HUES48 (cell line): ENCODE results near the gene KCNJ6.

Experiments used
- H3K27ac ChIP-seq: one replicate; pipeline ENCODE4 v1.7.0; 2013; ENCODE audit warnings: low read depth, low read length, inconsistent platforms
- H3K27me3 ChIP-seq: 2 replicates; pipeline ENCODE4 v1.6.1; 2013; ENCODE audit warnings: mild to moderate bottlenecking, low read length; ENCODE audit not compliant: control insufficient read depth, insufficient read depth
- H3K36me3 ChIP-seq: 2 replicates; pipeline ENCODE4 v1.6.1; 2013; ENCODE audit warnings: low read length; ENCODE audit not compliant: control insufficient read depth, insufficient read depth
- H3K4me1 ChIP-seq: 2 replicates; pipeline ENCODE4 v1.6.1; 2013; ENCODE audit warnings: mild to moderate bottlenecking, low read length; ENCODE audit not compliant: control insufficient read depth, insufficient read depth
- H3K4me3 ChIP-seq: 2 replicates; pipeline ENCODE4 v1.5.1; 2013; ENCODE audit warnings: mild to moderate bottlenecking, low read depth, low read length
- H3K9ac ChIP-seq: 2 replicates; pipeline ENCODE4 v1.6.1; 2013; ENCODE audit warnings: mild to moderate bottlenecking, low read depth, low read length, moderate library complexity
- H3K9me3 ChIP-seq: 2 replicates; pipeline ENCODE4 v1.6.1; 2013; ENCODE audit warnings: low read length; ENCODE audit not compliant: control insufficient read depth, insufficient read depth

KCNJ6 gene

DNA sequence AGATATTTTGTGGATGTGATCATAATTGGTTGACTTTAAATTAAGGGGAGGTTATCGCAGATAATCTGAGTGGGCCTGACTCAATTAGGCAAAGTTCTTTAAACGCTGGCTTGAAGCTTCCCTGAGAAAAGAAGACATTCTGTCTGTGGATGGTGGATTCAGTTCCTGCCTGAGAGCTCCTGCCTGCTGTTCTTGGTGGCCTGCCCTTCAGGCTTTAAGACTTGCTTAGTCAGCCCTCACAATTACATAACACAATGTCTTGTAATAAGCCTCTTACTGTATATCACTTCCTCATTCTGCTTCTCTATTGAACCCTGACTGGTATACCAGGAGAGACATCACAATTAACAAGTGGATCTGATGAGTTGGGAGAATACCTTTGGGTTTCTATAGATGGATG lies 50.2 kb downstream of the KCNJ6 start:
- Histone ChIP-seq H3K9me3 (no peaks in the 10 kb centered on the region), H3K4me3 (no peak overlapping the region), H3K9ac (no peak overlapping the region), H3K27ac (no peak overlapping the region), H3K36me3 (no peaks in the 10 kb centered on the region), H3K4me1 (no peaks in the 10 kb centered on the region), H3K27me3 (no peaks in the 10 kb centered on the region)

DNA sequence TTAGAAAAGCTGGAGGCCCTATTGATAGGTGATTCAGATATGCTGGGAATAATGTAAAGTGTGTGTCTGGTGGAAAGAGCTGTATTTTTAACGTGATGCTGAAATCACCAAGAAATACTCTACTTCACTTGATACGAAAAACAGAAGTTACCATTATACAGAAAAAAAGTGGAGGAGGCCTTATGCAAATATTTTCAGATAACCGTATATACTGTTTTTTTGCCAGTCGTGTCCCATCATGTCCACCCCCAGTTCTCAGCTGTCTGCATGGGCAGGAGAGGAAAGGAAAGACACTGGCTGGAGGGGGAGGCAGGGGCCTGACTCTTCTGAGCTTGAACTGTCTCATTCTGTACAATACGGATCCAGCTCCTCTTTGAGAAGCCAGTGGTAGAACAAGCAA lies 51.1 kb downstream of the KCNJ6 start:
- H3K4me3 ChIP-seq: no peak overlapping the region
- H3K4me1 ChIP-seq: no peaks in the 10 kb centered on the region
- no peak overlapping the region for H3K9ac ChIP-seq
- H3K27me3 ChIP-seq: no peaks in the 10 kb centered on the region
- no peaks in the 10 kb centered on the region for H3K9me3 ChIP-seq
- no peaks in the 10 kb centered on the region for H3K36me3 ChIP-seq
- no peak overlapping the region for H3K27ac ChIP-seq

DNA sequence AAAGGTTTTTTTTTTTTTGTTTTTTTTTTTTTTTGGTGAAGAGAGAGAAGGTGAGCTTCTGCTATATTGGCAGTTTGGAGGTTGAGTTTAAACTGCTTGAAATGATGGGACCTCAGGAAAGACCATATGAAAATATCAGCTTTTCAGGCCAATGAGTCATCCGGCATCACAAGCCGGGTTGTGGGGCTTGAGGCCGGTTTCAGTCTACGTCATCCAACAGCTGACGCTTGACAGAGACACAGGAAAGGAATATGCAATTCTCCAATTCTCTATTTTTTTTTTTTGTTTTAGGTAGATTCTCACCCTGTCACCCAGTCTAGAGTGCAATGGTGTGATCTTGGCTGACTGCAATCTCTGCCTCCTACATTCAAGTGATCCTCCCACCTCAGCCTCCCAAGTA lies 52.4 kb downstream of the KCNJ6 start:
- Histone ChIP-seq H3K27ac (no peak overlapping the region), H3K36me3 (no peaks in the 10 kb centered on the region), H3K4me1 (no peaks in the 10 kb centered on the region), H3K27me3 (no peaks in the 10 kb centered on the region), H3K9ac (no peak overlapping the region), H3K9me3 (no peaks in the 10 kb centered on the region), H3K4me3 (no peak overlapping the region)

DNA sequence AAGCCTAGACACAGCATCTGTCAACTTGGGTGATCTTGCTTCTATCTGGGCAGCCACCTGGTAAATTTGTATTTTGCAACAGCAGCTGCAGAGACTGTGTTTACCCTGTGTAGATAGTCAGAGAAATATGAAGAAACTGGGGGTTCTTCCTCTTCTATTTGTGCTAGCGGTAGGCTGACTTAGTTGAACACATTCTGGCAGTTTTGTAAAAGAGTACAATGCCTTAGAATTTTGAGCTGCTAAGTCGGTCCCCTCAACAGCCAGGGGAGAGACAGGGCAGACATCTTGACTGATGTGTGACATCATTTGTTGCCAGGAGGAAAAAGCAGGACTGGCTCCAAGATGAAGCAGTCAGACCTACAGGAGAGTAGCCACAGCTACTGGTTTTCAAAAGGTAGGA lies 53.7 kb downstream of the KCNJ6 start:
- Histone ChIP-seq H3K9me3 (no peaks in the 10 kb centered on the region), H3K27me3 (no peaks in the 10 kb centered on the region), H3K9ac (no peak overlapping the region), H3K36me3 (no peaks in the 10 kb centered on the region), H3K4me3 (no peak overlapping the region), H3K27ac (no peak overlapping the region), H3K4me1 (no peaks in the 10 kb centered on the region)

DNA sequence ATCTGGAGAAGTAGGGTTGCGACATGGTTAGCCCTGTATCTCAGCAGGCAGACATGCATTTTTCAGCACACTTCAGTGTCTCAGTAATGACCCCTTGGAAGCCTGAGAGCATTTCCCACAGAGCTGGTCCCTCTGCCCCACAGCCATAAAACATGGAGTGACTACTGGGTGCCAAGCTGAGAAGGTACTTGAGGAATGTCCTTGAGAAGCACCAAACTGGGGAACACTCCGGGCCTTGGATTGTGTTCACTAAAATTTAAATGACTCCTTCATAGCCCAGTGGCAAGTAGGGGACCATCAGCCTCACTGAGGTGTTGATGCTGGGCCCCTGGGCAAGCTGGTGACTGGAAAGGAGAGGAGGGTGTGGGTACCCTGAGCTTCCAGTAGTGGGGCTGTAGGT lies 54.7 kb downstream of the KCNJ6 start:
- H3K27me3 ChIP-seq: no peaks in the 10 kb centered on the region
- no peaks in the 10 kb centered on the region for H3K9me3 ChIP-seq
- no peaks in the 10 kb centered on the region for H3K4me1 ChIP-seq
- no peak overlapping the region for H3K9ac ChIP-seq
- H3K36me3 ChIP-seq: no peaks in the 10 kb centered on the region
- no peak overlapping the region for H3K4me3 ChIP-seq
- H3K27ac ChIP-seq: no peak overlapping the region

DNA sequence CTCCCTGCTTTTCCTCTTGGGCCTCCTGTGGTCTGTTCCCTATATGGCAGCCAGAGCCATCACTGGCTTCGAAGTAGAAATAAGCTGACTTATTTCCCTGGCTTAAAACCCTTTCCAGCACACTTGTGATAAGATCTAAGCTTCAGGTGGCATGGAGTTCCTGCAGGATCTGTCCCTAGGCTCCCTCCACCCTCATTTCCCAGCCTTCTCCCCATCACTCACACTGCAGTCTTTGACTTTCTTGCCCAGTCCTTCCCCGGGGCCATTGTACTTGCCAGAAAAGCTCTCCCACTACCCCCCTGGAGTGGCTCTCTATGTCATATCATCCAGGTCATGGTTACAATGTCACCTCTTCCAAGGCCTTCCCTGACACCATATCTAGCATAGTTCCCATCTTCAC lies 55.8 kb downstream of the KCNJ6 start:
- no peaks in the 10 kb centered on the region for H3K4me1 ChIP-seq
- H3K27me3 ChIP-seq: no peaks in the 10 kb centered on the region
- H3K4me3 ChIP-seq: no peak overlapping the region
- H3K27ac ChIP-seq: no peak overlapping the region
- no peaks in the 10 kb centered on the region for H3K36me3 ChIP-seq
- no peaks in the 10 kb centered on the region for H3K9me3 ChIP-seq
- H3K9ac ChIP-seq: no peak overlapping the region

DNA sequence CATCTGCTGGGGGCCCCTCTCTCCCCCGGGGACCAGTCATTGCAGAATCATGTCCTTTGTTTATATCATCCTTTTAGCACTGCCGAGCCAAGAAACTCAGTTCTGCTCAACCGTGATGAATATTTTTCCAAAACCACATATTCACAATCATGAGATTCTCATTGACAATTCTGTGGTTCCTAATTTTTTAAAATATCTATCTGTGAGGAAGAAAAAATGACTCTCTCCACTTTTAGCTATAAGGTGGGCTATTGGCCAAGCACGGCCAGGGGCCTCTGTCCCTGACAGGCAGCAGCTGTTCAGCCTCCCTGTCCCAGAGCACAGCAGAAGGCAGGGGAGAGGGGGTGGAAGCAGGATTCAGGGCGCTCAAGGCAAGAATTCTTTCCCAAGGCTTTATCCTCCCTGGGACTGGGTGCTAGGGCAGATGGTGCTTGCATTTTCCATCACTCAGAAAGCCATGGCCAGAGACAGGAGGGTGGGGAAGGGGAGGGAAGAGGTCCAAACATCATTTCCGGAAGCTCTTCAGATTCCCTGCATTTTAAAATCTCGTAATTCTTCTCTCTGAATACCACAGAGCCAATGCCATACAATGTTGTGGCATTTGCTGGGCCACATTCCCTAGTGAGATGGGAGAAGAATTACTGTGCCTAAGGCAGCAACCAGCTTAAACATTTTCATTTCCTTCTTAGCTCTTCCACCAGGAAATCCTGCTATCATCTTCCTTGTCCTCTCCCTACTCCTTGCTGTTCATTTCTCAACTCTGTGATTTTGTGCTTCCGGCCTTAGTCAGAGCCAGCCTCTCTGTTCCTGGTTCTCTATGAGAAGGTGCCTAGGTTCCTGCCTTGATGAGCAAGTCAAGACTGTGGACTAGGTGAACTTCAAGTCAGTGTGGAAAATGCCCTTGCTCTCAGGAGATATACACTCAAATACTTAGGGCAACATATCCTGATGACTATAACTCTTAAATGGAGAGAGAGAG lies 60.3 kb downstream of the KCNJ6 start:
- no peak overlapping the region for H3K4me3 ChIP-seq

DNA sequence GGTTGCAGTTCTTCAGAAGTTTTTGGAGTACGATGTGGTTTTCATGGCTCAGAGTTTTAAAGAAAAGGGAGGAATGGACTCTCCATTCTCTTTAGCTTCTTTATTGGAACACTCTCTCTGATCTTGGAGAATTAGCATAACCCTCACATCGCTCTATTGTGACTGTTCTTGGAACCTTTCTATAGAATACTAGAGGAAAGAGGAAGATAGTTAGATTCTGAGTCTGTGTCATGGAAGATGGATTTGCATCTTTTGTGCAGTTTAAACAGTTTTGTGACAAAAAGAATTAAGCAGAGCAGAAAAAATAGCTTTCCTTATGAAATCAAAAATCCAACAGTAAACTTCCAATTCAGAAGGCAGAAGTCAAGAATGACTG lies 61.0 kb downstream of the KCNJ6 start:
- H3K4me1 ChIP-seq: no peaks in the 10 kb centered on the region
- H3K9ac ChIP-seq: no peak overlapping the region
- H3K36me3 ChIP-seq: no peaks in the 10 kb centered on the region
- H3K4me3 ChIP-seq: no peak overlapping the region
- H3K9me3 ChIP-seq: peaks cover 6% of the 10 kb centered on the region; the same call in 1 of the 2 replicates
- no peaks in the 10 kb centered on the region for H3K27me3 ChIP-seq
- no peak overlapping the region for H3K27ac ChIP-seq

More for the DNA sequence above, 60.3 kb downstream of the KCNJ6 start:
- no peak overlapping the region for H3K27ac ChIP-seq
- H3K36me3 ChIP-seq: no peaks in the 10 kb centered on the region
- H3K4me1 ChIP-seq: no peaks in the 10 kb centered on the region
- H3K27me3 ChIP-seq: no peaks in the 10 kb centered on the region
- H3K9me3 ChIP-seq: peaks cover 6% of the 10 kb centered on the region; the same call in 1 of the 2 replicates
- no peak overlapping the region for H3K9ac ChIP-seq

DNA sequence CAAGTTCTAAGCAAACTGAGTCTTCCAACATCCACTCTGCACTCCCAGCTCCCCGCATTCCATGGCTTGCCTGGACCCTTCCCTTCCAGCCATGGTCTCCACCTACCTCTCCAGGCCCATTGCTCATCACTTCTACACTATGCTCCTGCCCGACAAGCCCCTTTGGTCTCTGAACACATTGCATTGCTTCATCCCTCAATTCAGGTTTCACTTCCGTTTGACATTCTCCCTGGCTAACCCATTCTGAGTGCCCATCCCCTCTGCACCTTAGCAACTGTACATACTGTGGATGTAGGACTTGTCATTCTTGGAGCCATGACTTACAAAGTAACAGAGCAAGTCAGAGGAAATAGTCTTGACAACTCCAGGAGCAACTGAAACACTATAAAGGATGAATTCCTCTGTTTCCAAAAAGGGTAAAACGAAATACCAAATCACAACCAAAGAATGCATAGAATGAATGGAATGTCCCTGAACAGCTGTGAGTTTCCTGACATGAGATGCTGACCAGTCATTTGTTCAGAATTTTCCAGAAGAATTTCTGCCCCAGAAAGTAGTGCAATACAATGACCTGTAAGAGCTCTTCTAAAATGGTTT lies 66.7 kb downstream of the KCNJ6 start:
- H3K27ac ChIP-seq: no peak overlapping the region
- peaks cover 13% of the 10 kb centered on the region for H3K4me1 ChIP-seq
- no peak overlapping the region for H3K9ac ChIP-seq
- no peak overlapping the region; the same call in 1 of the 2 replicates for H3K4me3 ChIP-seq
- H3K27me3 ChIP-seq: no peaks in the 10 kb centered on the region
- peaks cover 6% of the 10 kb centered on the region; the same call in 1 of the 2 replicates for H3K9me3 ChIP-seq
- no peaks in the 10 kb centered on the region for H3K36me3 ChIP-seq

DNA sequence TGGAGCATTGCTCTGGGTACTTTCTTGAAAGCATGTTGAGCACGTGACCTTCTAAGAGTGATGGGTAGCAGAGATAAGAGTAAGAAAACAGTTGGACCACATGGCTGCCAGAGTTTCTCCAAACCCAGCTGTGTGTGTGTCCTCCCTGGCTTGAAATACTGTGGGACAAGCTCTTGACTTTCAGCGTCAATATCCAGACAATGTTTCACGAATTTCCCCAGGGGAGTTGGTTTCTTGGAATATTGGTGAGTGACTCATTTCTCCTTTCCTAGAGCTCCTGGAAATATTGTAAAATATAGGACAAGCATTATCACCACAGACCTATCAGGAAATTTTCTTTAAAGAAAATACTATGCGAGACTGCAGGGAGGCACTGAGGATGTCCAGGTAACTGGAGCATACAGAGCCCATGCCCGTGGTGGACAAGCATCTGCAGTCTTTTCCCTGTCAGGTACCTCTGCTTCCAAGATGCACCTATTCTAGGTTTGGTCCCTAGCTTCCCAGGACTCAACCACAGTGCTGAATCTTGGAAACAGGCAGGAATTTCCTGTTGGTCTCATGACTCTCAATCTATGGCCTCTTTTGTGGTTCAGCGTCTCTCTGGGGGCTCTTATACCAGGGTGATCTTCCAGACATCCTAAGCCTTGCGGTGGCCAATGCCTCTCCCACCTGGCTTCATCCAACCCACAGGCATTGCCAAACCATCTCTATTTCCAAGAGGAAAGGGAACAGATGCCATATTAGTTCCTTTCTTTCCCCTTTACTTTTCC lies 67.4 kb downstream of the KCNJ6 start:
- no peak overlapping the region for H3K9ac ChIP-seq
- H3K4me1 ChIP-seq: peaks cover 15% of the 10 kb centered on the region
- no peak overlapping the region for H3K27ac ChIP-seq
- H3K27me3 ChIP-seq: no peaks in the 10 kb centered on the region
- no peaks in the 10 kb centered on the region for H3K36me3 ChIP-seq
- peaks cover under 1% of the 10 kb centered on the region; the same call in 1 of the 2 replicates for H3K9me3 ChIP-seq
- no peak overlapping the region for H3K4me3 ChIP-seq
